ENCODE data around the gene SETD3. TPM values are rescaled to one million over a fixed set of nuclear protein-coding genes. Genes with fewer than 3 reads are reported as not detected.

The SETD3 gene
- total RNA-seq, 4 donors from 2014 or later, result 135 to 170 (median 148) TPM

GRCh38 chr14:99393059-99393655 is 87.5 kb downstream of the SETD3 start:
- TF ChIP-seq CTCF (IDR thresholded peaks at IDR 0.05) (peak; percentile 44 to 76 (median 54)), POLR2AphosphoS5 (IDR thresholded peaks at IDR 0.05) (no peak)
- intact Hi-C loops (cut with DNase I), result no loop called here
- Histone ChIP-seq H3K27ac (replicated peaks in 1 of 4) (no peak overlapping the region), H3K27me3 (no peaks in the 10 kb centered on the region), H3K9me3 (no peaks in the 10 kb centered on the region), H3K36me3 (peaks cover 16 to 48% (median 24%) of the 10 kb centered on the region in 4 donors), H3K4me3 (no peak overlapping the region), H3K4me1 (peaks cover 0 to 7% (median 5%) of the 10 kb centered on the region in 4 donors)
- no peak for DNase-seq (ENCODE audit: extremely low spot score)
- 61% methylated on average over 9 of the region's 12 CpGs for WGBS

GRCh38 chr14:99391671-99392070 is 89.0 kb downstream of the SETD3 start:
- no peak for TF ChIP-seq EP300 (IDR thresholded peaks at IDR 0.05)
- no peak for TF ChIP-seq POLR2A (IDR thresholded peaks at IDR 0.05; ENCODE audit: low read depth)
- TF ChIP-seq CTCF (IDR thresholded peaks at IDR 0.05), result no peak
- no peak for TF ChIP-seq POLR2AphosphoS5 (IDR thresholded peaks at IDR 0.05)
- no peak overlapping the region for H3K4me3 ChIP-seq
- 67% methylated on average over 13 of the region's 13 CpGs for WGBS
- DNase-seq (ENCODE audit: extremely low spot score), result no peak
- H3K27ac ChIP-seq (replicated peaks in 1 of 4), result no peak overlapping the region
- intact Hi-C loops (cut with DNase I), result no loop called here
- H3K4me1 ChIP-seq, result peaks cover 0 to 7% (median 5%) of the 10 kb centered on the region in 4 donors
- H3K9me3 ChIP-seq, result no peaks in the 10 kb centered on the region
- peaks cover 5 to 33% (median 13%) of the 10 kb centered on the region in 4 donors for H3K36me3 ChIP-seq
- peaks cover 0 to 4% (median 0%) of the 10 kb centered on the region in 4 donors for H3K27me3 ChIP-seq

- H3K4me1 ChIP-seq, result peaks cover 0 to 7% (median 5%) of the 10 kb centered on the region in 4 donors
- H3K27ac ChIP-seq (replicated peaks in 1 of 4), result no peak overlapping the region
- H3K9me3 ChIP-seq, result no peaks in the 10 kb centered on the region
- 41% methylated on average over 10 of the region's 24 CpGs for WGBS
- no peak overlapping the region for H3K4me3 ChIP-seq
- TF ChIP-seq POLR2A (IDR thresholded peaks at IDR 0.05; ENCODE audit: low read depth) (no peak), EP300 (IDR thresholded peaks at IDR 0.05) (no peak), CTCF (IDR thresholded peaks at IDR 0.05) (peak; percentile 44 to 57 (median 56)), POLR2AphosphoS5 (IDR thresholded peaks at IDR 0.05) (no peak)
- peaks cover 0 to 11% (median 3%) of the 10 kb centered on the region in 4 donors for H3K36me3 ChIP-seq
- peaks cover 0 to 27% (median 0%) of the 10 kb centered on the region in 4 donors for H3K27me3 ChIP-seq
- DNase-seq (ENCODE audit: extremely low spot score), result no peak
- intact Hi-C loops (cut with DNase I), result no loop called here
Measured at GRCh38 chr14:99389174-99389826, 91.4 kb downstream of the SETD3 start.

GRCh38 chr14:99388286-99388685 is 92.4 kb downstream of the SETD3 start:
- Histone ChIP-seq H3K36me3 (peaks cover 0 to under 1% (median 0%) of the 10 kb centered on the region in 4 donors), H3K9me3 (no peaks in the 10 kb centered on the region), H3K4me3 (no peak overlapping the region), H3K27ac (replicated peaks in 1 of 4) (no peak overlapping the region), H3K4me1 (peaks cover 0 to 7% (median 5%) of the 10 kb centered on the region in 4 donors), H3K27me3 (peaks cover 0 to 37% (median 0%) of the 10 kb centered on the region in 4 donors)
- WGBS, result 96% methylated on average over 12 of the region's 12 CpGs
- TF ChIP-seq POLR2AphosphoS5 (IDR thresholded peaks at IDR 0.05), result no peak
- TF ChIP-seq CTCF (IDR thresholded peaks at IDR 0.05), result no peak
- TF ChIP-seq POLR2A (IDR thresholded peaks at IDR 0.05; ENCODE audit: low read depth), result no peak
- TF ChIP-seq EP300 (IDR thresholded peaks at IDR 0.05), result no peak
- DNase-seq (ENCODE audit: extremely low spot score), result no peak
- intact Hi-C loops (cut with DNase I), result no loop called here
